GM18951 (cell line): ENCODE measurements around the gene CHRNB1.

ENCODE experiments used
- POLR2A ChIP-seq: IDR thresholded peaks from 4 replicates; pipeline ENCODE4 v1.6.1; 2011; ENCODE audit warnings: mild to moderate bottlenecking; ENCODE audit not compliant: insufficient read length, insufficient read depth; ENCODE audit errors: extremely low read depth
- in situ Hi-C: fragments of 300-500 bp; cut with MboI; formaldehyde crosslinking; loops from one replicate; pipeline ENCODE4 v1.12.0; 2022; ENCODE audit warnings: low sequenced_read_pairs, mixed read lengths, inconsistent platforms; ENCODE audit not compliant: unreplicated experiment

The CHRNB1 gene

GRCh38 chr17:7421186-7421585 is 23.7 kb upstream of the CHRNB1 start:
- no peak for TF ChIP-seq POLR2A
- in situ Hi-C loops, result no loop called here

GRCh38 chr17:7423679-7424078 is 21.2 kb upstream of the CHRNB1 start:
- no peak for TF ChIP-seq POLR2A
- in situ Hi-C loops, result no loop called here

- in situ Hi-C loops, result no loop called here
- TF ChIP-seq POLR2A, result no peak
Observed at GRCh38 chr17:7425316-7425715, 19.5 kb upstream of the CHRNB1 start, which contains the start of gene SPEM2. Gene SPEM2, plus strand, starts transcription at chr17:7425616. Its CDS starts 73 bp downstream, at chr17:7425689.

- no peak for TF ChIP-seq POLR2A
- in situ Hi-C loops, result no loop called here
Observed at GRCh38 chr17:7425756-7426155, 19.1 kb upstream of the CHRNB1 start.

- TF ChIP-seq POLR2A, result no peak
- in situ Hi-C loops, result no loop called here
Observed at GRCh38 chr17:7426203-7426863, 18.5 kb upstream of the CHRNB1 start.

GRCh38 chr17:7426896-7427489 is 17.9 kb upstream of the CHRNB1 start:
- TF ChIP-seq POLR2A, result no peak
- in situ Hi-C loops, result no loop called here

GRCh38 chr17:7427549-7427948 is 17.3 kb upstream of the CHRNB1 start:
- no peak for TF ChIP-seq POLR2A
- in situ Hi-C loops, result no loop called here

GRCh38 chr17:7428557-7428956 is 16.3 kb upstream of the CHRNB1 start, which contains the start of gene SPEM3:
Gene SPEM3, plus strand, starts transcription at chr17:7428857. Its CDS starts 46 bp downstream, at chr17:7428903.
- in situ Hi-C loops, result no loop called here
- no peak for TF ChIP-seq POLR2A

GRCh38 chr17:7429722-7430121 is 15.1 kb upstream of the CHRNB1 start:
- no peak for TF ChIP-seq POLR2A
- in situ Hi-C loops, result no loop called here

GRCh38 chr17:7431231-7431630 is 13.6 kb upstream of the CHRNB1 start:
- no peak for TF ChIP-seq POLR2A
- in situ Hi-C loops, result no loop called here

- no peak for TF ChIP-seq POLR2A
- in situ Hi-C loops, result no loop called here
Observed at GRCh38 chr17:7432296-7432695, 12.6 kb upstream of the CHRNB1 start.

GRCh38 chr17:7435676-7436555 is 8.9 kb upstream of the CHRNB1 start:
- in situ Hi-C loops, result no loop called here
- TF ChIP-seq POLR2A, result peak; percentile 39

- in situ Hi-C loops, result no loop called here
- TF ChIP-seq POLR2A, result peak; percentile 27
Observed at GRCh38 chr17:7436556-7437368, 8.1 kb upstream of the CHRNB1 start.
